CD14-positive monocyte (primary cell): ENCODE measurements around the gene PHF5A. TPM values are rescaled to one million over a fixed set of nuclear protein-coding genes. Genes with fewer than 3 reads are reported as not detected.
A peak's percentile ranks its signal among the peaks of the same experiment; 100 is the strongest.

Experiments used
- DNase-seq, 3 donors: peaks; one replicate each; pipeline ENCODE4 v3.0.0-alpha.2; 2011 to 2022
- H2AFZ ChIP-seq: 2 replicates; pipeline ENCODE4 v1.6.0; 2012; ENCODE audit warnings: mild to moderate bottlenecking, low read depth, low read length, inconsistent platforms; ENCODE audit not compliant: insufficient read depth, poor library complexity, severe bottlenecking
- H3K27ac ChIP-seq, 2 donors: 1 replicate in 1 of 2; 2 replicates in 1 of 2; pipeline ENCODE4 v1.5.1; 2012 to 2013; ENCODE audit warnings: low read length in 2 of 2, control low read depth in 1 of 2, inconsistent platforms in 1 of 2, low read depth in 1 of 2, mild to moderate bottlenecking in 1 of 2
- H3K27me3 ChIP-seq, 2 donors: one replicate each; pipeline versions ENCODE4 v1.6.0 to v1.6.1; 2011 to 2013; ENCODE audit warnings: low read length in 2 of 2; ENCODE audit not compliant: control insufficient read depth in 2 of 2, insufficient read depth in 2 of 2
- H3K36me3 ChIP-seq, 2 donors: replicated peaks in 1 of 2; 1 replicate in 1 of 2; 2 replicates in 1 of 2; pipeline versions ENCODE4 v1.5.1 to v1.6.1; 2012 to 2013; ENCODE audit warnings: low read length in 2 of 2, control low read depth in 1 of 2, inconsistent platforms in 1 of 2, mild to moderate bottlenecking in 1 of 2; ENCODE audit not compliant: insufficient read depth in 2 of 2, control insufficient read depth in 1 of 2
- H3K4me1 ChIP-seq, 2 donors: 1 replicate in 1 of 2; 2 replicates in 1 of 2; pipeline versions ENCODE4 v1.5.1 to v1.6.1; 2012 to 2013; ENCODE audit warnings: low read length in 2 of 2, control low read depth in 1 of 2, inconsistent platforms in 1 of 2, mild to moderate bottlenecking in 1 of 2, moderate library complexity in 1 of 2; ENCODE audit not compliant: insufficient read depth in 2 of 2, control insufficient read depth in 1 of 2
- H3K4me2 ChIP-seq: replicated peaks from 2 replicates; pipeline ENCODE3; 2012; ENCODE audit warnings: low read length, moderate library complexity, mild to moderate bottlenecking; ENCODE audit not compliant: poor library complexity, severe bottlenecking; ENCODE audit errors: extremely low read depth
- H3K4me3 ChIP-seq, 3 experiments: fragments of 200-600 bp in 1 of 3; sonication (generic) in 1 of 3; replicated peaks in 1 of 3; 1 replicate in 2 of 3; 2 replicates in 1 of 3; pipeline ENCODE4 v1.5.1; 2011 to 2013; ENCODE audit warnings: low read length in 3 of 3, mild to moderate bottlenecking in 3 of 3, control low read depth in 2 of 3, low read depth in 2 of 3, inconsistent platforms in 1 of 3, moderate library complexity in 1 of 3
- H3K79me2 ChIP-seq: 2 replicates; pipeline ENCODE4 v1.6.0; 2012; ENCODE audit warnings: mild to moderate bottlenecking, control low read depth, inconsistent platforms, low read length, moderate library complexity; ENCODE audit not compliant: insufficient read depth
- H3K9ac ChIP-seq: 2 replicates; pipeline ENCODE4 v1.6.0; 2017; ENCODE audit warnings: low read length, mild to moderate bottlenecking; ENCODE audit not compliant: insufficient read depth, poor library complexity, severe bottlenecking
- H3K9me3 ChIP-seq, 2 donors: replicated peaks in 1 of 2; 1 replicate in 1 of 2; 2 replicates in 1 of 2; pipeline versions ENCODE4 v1.5.1 to v1.6.1; 2012 to 2013; ENCODE audit warnings: low read length in 2 of 2, control low read depth in 1 of 2; ENCODE audit not compliant: control insufficient read depth in 1 of 2, insufficient read depth in 1 of 2
- H4K20me1 ChIP-seq: 2 replicates; pipeline ENCODE4 v1.6.0; 2012; ENCODE audit warnings: mild to moderate bottlenecking, low read length, control low read depth, moderate library complexity; ENCODE audit not compliant: insufficient read depth
- H3K27ac Mint-ChIP-seq, 7 donors: one replicate each; pipeline ENCODE4 v1.8.0; 2020; ENCODE audit warnings: mild to moderate bottlenecking in 7 of 7, mixed read lengths in 7 of 7, moderate library complexity in 6 of 7, inconsistent platforms in 2 of 7
- H3K27me3 Mint-ChIP-seq, 3 donors: one replicate each; pipeline ENCODE4 v1.8.0; 2021 to 2022; ENCODE audit warnings: low read depth in 3 of 3, mild to moderate bottlenecking in 3 of 3, mixed read lengths in 3 of 3, moderate library complexity in 3 of 3, inconsistent platforms in 1 of 3
- H3K36me3 Mint-ChIP-seq, 2 donors: one replicate each; pipeline ENCODE4 v1.8.0; 2020; ENCODE audit warnings: mixed read lengths in 2 of 2, inconsistent platforms in 1 of 2, mild to moderate bottlenecking in 1 of 2
- H3K4me1 Mint-ChIP-seq: one replicate; pipeline ENCODE4 v1.8.0; 2020; ENCODE audit warnings: mild to moderate bottlenecking, mixed read lengths
- H3K4me3 Mint-ChIP-seq, 2 donors: one replicate each; pipeline ENCODE4 v1.8.0; 2020; ENCODE audit warnings: mild to moderate bottlenecking in 2 of 2, mixed read lengths in 2 of 2, moderate library complexity in 1 of 2
- H3K9me3 Mint-ChIP-seq, 7 donors: one replicate each; pipeline ENCODE4 v1.8.0; 2020 to 2022; ENCODE audit warnings: mixed read lengths in 7 of 7, mild to moderate bottlenecking in 6 of 7, moderate library complexity in 6 of 7, inconsistent platforms in 2 of 7
- WGBS: methylation state at CpG from one replicate; pipeline ENCODE4 v1.1.5; 2013; ENCODE audit warnings: missing lambda C conversion rate; ENCODE audit not compliant: insufficient coverage; 5-methylcytosine and 5-hydroxymethylcytosine counted together
- intact Hi-C, 2 donors: fragments of 100-400 bp; cut with micrococcal nuclease; formaldehyde crosslinking; loops; one replicate each; pipeline versions ENCODE4 v1.15.0 to v1.15.1; 2023
- polyA plus RNA-seq, 3 donors: library from polyadenylated mRNA; depleted of rRNA in 1 of 3; unstranded in 2 of 3; stranded (reverse) in 1 of 3; fragments of 300-500 nt in 2 of 3; fragments of >200 nt in 1 of 3; fragmentation: Illumina TruSeq in 2 of 3; gene quantifications; 1 replicate in 2 of 3; 2 replicates in 1 of 3; pipeline ENCODE4 v1.2.3, GENCODE V29; 2012 to 2021
- TF ChIP-seq, protein P1 (sequence below): fragments of 200-600 bp; IDR thresholded peaks from one replicate; pipeline ENCODE4 v1.8.0; 2022; ENCODE audit warnings: antibody characterized with exemption, mild to moderate bottlenecking

Gene PHF5A
- polyA plus RNA-seq, 3 donors, result 22.0 to 31.3 (median 26.3) TPM

- Histone ChIP-seq H3K9ac (no peak overlapping the region), H4K20me1 (peaks cover 91% of the 10 kb centered on the region), H2AFZ (no peak overlapping the region), H3K79me2 (peaks cover 99% of the 10 kb centered on the region), H3K4me2 (no peak overlapping the region), H3K36me3 (peaks cover 6 to 38% of the 10 kb centered on the region in 2 donors), H3K27ac (no peak overlapping the region), H3K27me3 (no peaks in the 10 kb centered on the region), H3K4me1 (peaks cover 7 to 10% of the 10 kb centered on the region in 2 donors), H3K9me3 (no peaks in the 10 kb centered on the region), H3K4me3 (no peak overlapping the region)
- H3K4me1 Mint-ChIP-seq, result peaks cover 34% of the 10 kb centered on the region
- no peak for DNase-seq
- H3K27ac Mint-ChIP-seq, result peak overlapping the region in 1 of 7 donors; percentile 9
- H3K9me3 Mint-ChIP-seq, result no peaks in the 10 kb centered on the region
- H3K27me3 Mint-ChIP-seq, result no peaks in the 10 kb centered on the region
- 75% methylated on average over 2 of the region's 7 CpGs for WGBS
- intact Hi-C loops, result no loop called here
- TF ChIP-seq, protein P1, sequence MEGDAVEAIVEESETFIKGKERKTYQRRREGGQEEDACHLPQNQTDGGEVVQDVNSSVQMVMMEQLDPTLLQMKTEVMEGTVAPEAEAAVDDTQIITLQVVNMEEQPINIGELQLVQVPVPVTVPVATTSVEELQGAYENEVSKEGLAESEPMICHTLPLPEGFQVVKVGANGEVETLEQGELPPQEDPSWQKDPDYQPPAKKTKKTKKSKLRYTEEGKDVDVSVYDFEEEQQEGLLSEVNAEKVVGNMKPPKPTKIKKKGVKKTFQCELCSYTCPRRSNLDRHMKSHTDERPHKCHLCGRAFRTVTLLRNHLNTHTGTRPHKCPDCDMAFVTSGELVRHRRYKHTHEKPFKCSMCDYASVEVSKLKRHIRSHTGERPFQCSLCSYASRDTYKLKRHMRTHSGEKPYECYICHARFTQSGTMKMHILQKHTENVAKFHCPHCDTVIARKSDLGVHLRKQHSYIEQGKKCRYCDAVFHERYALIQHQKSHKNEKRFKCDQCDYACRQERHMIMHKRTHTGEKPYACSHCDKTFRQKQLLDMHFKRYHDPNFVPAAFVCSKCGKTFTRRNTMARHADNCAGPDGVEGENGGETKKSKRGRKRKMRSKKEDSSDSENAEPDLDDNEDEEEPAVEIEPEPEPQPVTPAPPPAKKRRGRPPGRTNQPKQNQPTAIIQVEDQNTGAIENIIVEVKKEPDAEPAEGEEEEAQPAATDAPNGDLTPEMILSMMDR, result no peak
- no peak overlapping the region for H3K4me3 Mint-ChIP-seq
- peaks cover 9 to 34% of the 10 kb centered on the region in 2 donors for H3K36me3 Mint-ChIP-seq
Measured at GRCh38 chr22:41480397-41480735, 11.9 kb upstream of the PHF5A start.

- no peak overlapping the region for H3K4me3 ChIP-seq
- no peak overlapping the region for H3K4me2 ChIP-seq
- 96% methylated on average over 5 of the region's 6 CpGs for WGBS
- TF ChIP-seq, protein P1, result no peak
- intact Hi-C loops, result loop anchor here in 1 of 2 donors (10.0 kb wide), 1 partner anchor 145 kb away; the partner anchor contains the start of genes DESI1 and XRCC6
- H3K27me3 Mint-ChIP-seq, result no peaks in the 10 kb centered on the region
- H3K27ac Mint-ChIP-seq, result peak overlapping the region in 2 of 7 donors; percentile 8 to 44
- no peak overlapping the region for H2AFZ ChIP-seq
- no peak overlapping the region for H3K4me3 Mint-ChIP-seq
- no peaks in the 10 kb centered on the region for H3K9me3 Mint-ChIP-seq
- no peaks in the 10 kb centered on the region for H3K27me3 ChIP-seq
- H3K4me1 ChIP-seq, result peaks cover 5 to 10% of the 10 kb centered on the region in 2 donors
- H3K9ac ChIP-seq, result no peak overlapping the region
- H4K20me1 ChIP-seq, result peaks cover 91% of the 10 kb centered on the region
- peaks cover 9 to 30% of the 10 kb centered on the region in 2 donors for H3K36me3 Mint-ChIP-seq
- H3K9me3 ChIP-seq, result no peaks in the 10 kb centered on the region
- DNase-seq, result no peak
- H3K27ac ChIP-seq, result no peak overlapping the region
- peaks cover 30% of the 10 kb centered on the region for H3K4me1 Mint-ChIP-seq
- H3K79me2 ChIP-seq, result peaks cover 99% of the 10 kb centered on the region
- H3K36me3 ChIP-seq, result peaks cover 6 to 38% of the 10 kb centered on the region in 2 donors
Measured at GRCh38 chr22:41479671-41480396, 11.3 kb upstream of the PHF5A start.
